Right lobe of liver (tissue), 6 donors: ENCODE results near the gene HMG20B. TPM values are rescaled to one million over a fixed set of nuclear protein-coding genes. Genes with fewer than 3 reads are reported as not detected.

ENCODE experiments used
- ATAC-seq, 4 donors: fragments of 200-7000 bp; cut with Tn5 transposase; one replicate each; pipeline ENCODE4 v1.9.1; 2020; ENCODE audit warnings: mild to moderate bottlenecking in 4 of 4, moderate library complexity in 4 of 4
- DNase-seq, 3 donors: peaks; one replicate each; pipeline ENCODE4 v3.0.0-alpha.2; 2020
- H3K27ac ChIP-seq, 3 donors: fragments of 200-600 bp; one replicate each; pipeline ENCODE4 v1.8.0; 2022
- H3K27me3 ChIP-seq, 2 donors: fragments of 200-600 bp; one replicate each; pipeline ENCODE4 v1.8.0; 2022
- H3K36me3 ChIP-seq, 4 donors: fragments of 200-600 bp; sonication (generic) in 1 of 4; one replicate each; pipeline versions ENCODE4 v1.5.1 to v1.8.0; 2017 to 2022; ENCODE audit warnings: control low read depth in 1 of 4
- H3K4me1 ChIP-seq, 4 donors: fragments of 200-600 bp; sonication (generic) in 1 of 4; one replicate each; pipeline versions ENCODE4 v1.5.1 to v1.8.0; 2017 to 2022; ENCODE audit warnings: control low read depth in 1 of 4
- H3K4me3 ChIP-seq, 3 donors: fragments of 200-600 bp; one replicate each; pipeline ENCODE4 v1.8.0; 2022
- H3K9me3 ChIP-seq, 4 donors: fragments of 200-600 bp; sonication (generic) in 1 of 4; one replicate each; pipeline versions ENCODE4 v1.5.1 to v1.8.0; 2017 to 2022; ENCODE audit warnings: control low read depth in 1 of 4
- CTCF ChIP-seq, 4 donors: fragments of 200-600 bp in 3 of 4; fragments of 450-650 bp in 1 of 4; IDR thresholded peaks; one replicate each; pipeline versions ENCODE4 v1.5.1 to v1.8.0; 2016 to 2022; ENCODE audit warnings: antibody characterized with exemption in 4 of 4, mild to moderate bottlenecking in 2 of 4
- POLR2A ChIP-seq: fragments of 450-650 bp; IDR thresholded peaks from one replicate; pipeline ENCODE4 v1.6.1; 2017; ENCODE audit warnings: antibody characterized with exemption, mild to moderate bottlenecking
- WGBS: methylation state at CpG from one replicate; pipeline ENCODE4 v1.1.6; 2018; ENCODE audit warnings: low coverage, low lambda C conversion rate; ENCODE audit not compliant: insufficient coverage; ENCODE audit errors: missing lambda C conversion rate; 5-methylcytosine and 5-hydroxymethylcytosine counted together
- intact Hi-C, 2 donors: fragments of 100-400 bp; cut with DNase I; formaldehyde crosslinking; loops; one replicate each; pipeline versions ENCODE4 v1.11.2 to v1.14.1; 2022
- total RNA-seq, 6 experiments: library from RNA; depleted of rRNA in 2 of 6; stranded (reverse); fragments of >200 nt in 2 of 6; fragmentation: NEBNext Ultra II Directional in 3 of 6; extraction: Animal tissue kit (Norgen Biotek cat#: 25700) in 3 of 6; gene quantifications; one replicate each; pipeline versions ENCODE4 v1.1.0 to v1.2.4, GENCODE V29; 2016 to 2023
- donor health status: DM: no; HTN: yes; CAD: no.
- donor health status: DM: no; HTN: no; CAD: no.
- donor health status: DM: no; HTN: no; CAD: no.
- donor health status: DM: no; HTN: yes; CAD: no.
- donor health status: DM: no; HTN: yes; CAD: no.

HMG20B gene
- total RNA-seq, 6 experiments from 2014 or later = 30.7 to 58.6 (median 33.3) TPM

- peak; percentile 66 to 82 (median 69) for ATAC-seq
- peak; percentile 78 to 87 (median 86) for DNase-seq
- Histone ChIP-seq H3K4me3 (peak overlapping the region; percentile 26 to 48 (median 42)), H3K36me3 (peaks cover 0 to 1% (median under 1%) of the 10 kb centered on the region in 4 donors), H3K27ac (peak overlapping the region; percentile 58 to 76 (median 67)), H3K9me3 (no peaks in the 10 kb centered on the region), H3K27me3 (no peaks in the 10 kb centered on the region), H3K4me1 (peaks cover 0 to 11% (median 0%) of the 10 kb centered on the region in 4 donors)
- TF ChIP-seq POLR2A (no peak), CTCF (IDR thresholded peaks at IDR 0.05) (no peak)
- intact Hi-C loops = no loop called here
- 0% methylated on average over 8 of the region's 35 CpGs for WGBS
Observed at GRCh38 chr19:3606174-3606689, 33.5 kb downstream of the HMG20B start.

- H3K27me3 ChIP-seq = no peaks in the 10 kb centered on the region
- ATAC-seq = peak; percentile 47 to 58 (median 52)
- peak within 1 kb of the TSS; percentile 58 to 76 (median 67) for H3K27ac ChIP-seq
- peak; percentile 31 for TF ChIP-seq POLR2A
- no peak for TF ChIP-seq CTCF (IDR thresholded peaks at IDR 0.05)
- peaks cover 0 to 7% (median 3%) of the 10 kb centered on the region in 4 donors for H3K36me3 ChIP-seq
- H3K4me1 ChIP-seq = peaks cover 0 to 11% (median 0%) of the 10 kb centered on the region in 4 donors
- DNase-seq = peak in 2 of 3 donors; percentile 77 to 78
- 2% methylated on average over 14 of the region's 46 CpGs for WGBS
- peak within 1 kb of the TSS; percentile 26 to 48 (median 42) for H3K4me3 ChIP-seq
- intact Hi-C loops = no loop called here
- H3K9me3 ChIP-seq = no peaks in the 10 kb centered on the region
Observed at GRCh38 chr19:3606690-3607289, 34.0 kb downstream of the HMG20B start, which contains the start of gene TBXA2R. Gene TBXA2R, minus strand, starts transcription at chr19:3606875. Its CDS starts 6,241 bp downstream, at chr19:3600634.

GRCh38 chr19:3607303-3608078 is 34.7 kb downstream of the HMG20B start:
- H3K9me3 ChIP-seq = no peaks in the 10 kb centered on the region
- H3K27ac ChIP-seq = peak overlapping the region; percentile 58 to 76 (median 67)
- no peak for TF ChIP-seq CTCF (IDR thresholded peaks at IDR 0.05)
- TF ChIP-seq POLR2A = peak; percentile 24
- H3K27me3 ChIP-seq = no peaks in the 10 kb centered on the region
- H3K36me3 ChIP-seq = peaks cover 0 to 13% (median 5%) of the 10 kb centered on the region in 4 donors
- DNase-seq (peak in 2 of 3 donors; percentile 58 to 67), ATAC-seq (peak; percentile 14 to 53 (median 27))
- intact Hi-C loops = no loop called here
- peak overlapping the region; percentile 26 to 48 (median 42) for H3K4me3 ChIP-seq
- 21% methylated on average over 10 of the region's 22 CpGs for WGBS
- H3K4me1 ChIP-seq = peaks cover 0 to 11% (median 0%) of the 10 kb centered on the region in 4 donors

GRCh38 chr19:3608079-3608641 is 35.4 kb downstream of the HMG20B start:
- peaks cover 0 to 11% (median 0%) of the 10 kb centered on the region in 4 donors for H3K4me1 ChIP-seq

More at GRCh38 chr19:3608079-3608641, 35.4 kb downstream of the HMG20B start:
- intact Hi-C loops = no loop called here
- Histone ChIP-seq H3K9me3 (no peaks in the 10 kb centered on the region), H3K27me3 (no peaks in the 10 kb centered on the region), H3K36me3 (peaks cover 0 to 19% (median 5%) of the 10 kb centered on the region in 4 donors), H3K27ac (peak overlapping the region in 2 of 3 donors; percentile 31 to 76), H3K4me3 (no peak overlapping the region)
- peak in 3 of 4 donors; percentile 8 to 14 (median 9) for ATAC-seq
- TF ChIP-seq CTCF (IDR thresholded peaks at IDR 0.05) = no peak
- no peak for TF ChIP-seq POLR2A
- 10% methylated on average over 3 of the region's 3 CpGs for WGBS
- no peak for DNase-seq
